MCF 10A (cell line): Measurements from ENCODE around the gene IRF2. TPM values are rescaled to one million over a fixed set of nuclear protein-coding genes. Genes with fewer than 3 reads are reported as not detected.

Source experiments
- BruUV-seq: library from RNA; stranded (reverse); fragments of 400-500 nt; replicated peaks from 2 replicates; lab custom pipeline; 2021; lab: Mats Ljungman, UMichigan
- CTCF ChIA-PET: fragments of 300-600 bp; sonication (Branson Sonifier 250); formaldehyde crosslinking; extraction: SDS; loops from one replicate; lab custom pipeline; 2021; ENCODE audit warnings: antibody characterized with exemption, inconsistent platforms; lab: Yijun Ruan, JAX
- POLR2A ChIA-PET: fragments of 300-600, 350-650 bp; sonication (Branson Sonifier 250); formaldehyde crosslinking; extraction: SDS; loops from one replicate; lab custom pipeline; 2020; ENCODE audit warnings: antibody characterized with exemption, inconsistent platforms; lab: Yijun Ruan, JAX
- DNase-seq: peaks from one replicate; pipeline ENCODE4 v3.0.0-alpha.2; 2018; ENCODE audit not compliant: unreplicated experiment
- H3K27ac Mint-ChIP-seq: one replicate; pipeline ENCODE4 v1.8.0; 2022; ENCODE audit warnings: mild to moderate bottlenecking, low read depth, mixed read lengths; ENCODE audit not compliant: unreplicated experiment
- H3K27me3 Mint-ChIP-seq: one replicate; pipeline ENCODE4 v1.8.0; 2022; ENCODE audit warnings: mixed read lengths; ENCODE audit not compliant: insufficient read depth, unreplicated experiment
- H3K36me3 Mint-ChIP-seq: one replicate; pipeline ENCODE4 v1.8.0; 2022; ENCODE audit warnings: mild to moderate bottlenecking, moderate library complexity, mixed read lengths; ENCODE audit not compliant: insufficient read depth, unreplicated experiment
- H3K4me1 Mint-ChIP-seq: one replicate; pipeline ENCODE4 v1.8.0; 2022; ENCODE audit warnings: mixed read lengths; ENCODE audit not compliant: insufficient read depth, unreplicated experiment
- H3K4me3 Mint-ChIP-seq: one replicate; pipeline ENCODE4 v1.8.0; 2022; ENCODE audit warnings: mild to moderate bottlenecking, moderate library complexity, mixed read lengths; ENCODE audit not compliant: unreplicated experiment
- H3K9me3 Mint-ChIP-seq: one replicate; pipeline ENCODE4 v1.8.0; 2022; ENCODE audit warnings: mixed read lengths; ENCODE audit not compliant: unreplicated experiment
- CTCF ChIP-seq: fragments of 200-600 bp; IDR thresholded peaks from one replicate; pipeline ENCODE4 v1.8.0; 2022; ENCODE audit warnings: antibody characterized with exemption, mild to moderate bottlenecking; ENCODE audit not compliant: unreplicated experiment
- intact Hi-C: fragments of 100-400 bp; cut with micrococcal nuclease; formaldehyde crosslinking; loops from 2 replicates; pipeline ENCODE4 v1.14.1; 2022
- total RNA-seq: library from RNA; stranded (reverse); gene quantifications from 2 replicates; pipeline ENCODE4 v1.2.3, GENCODE V29; 2022

IRF2 gene
- total RNA-seq, 1 experiment from 2014 or later, result 20.8 TPM

- intact Hi-C loops, result no loop called here
- H3K4me1 Mint-ChIP-seq, result peaks cover 31% of the 10 kb centered on the region
- no TSS peak for BruUV-seq
Observed at GRCh38 chr4:184404047-184404446, 70.3 kb downstream of the IRF2 start.

GRCh38 chr4:184403384-184403781 is 71.0 kb downstream of the IRF2 start:
- BruUV-seq, result no TSS peak
- H3K36me3 Mint-ChIP-seq, result peaks cover 63% of the 10 kb centered on the region
- H3K27ac Mint-ChIP-seq, result peak overlapping the region; percentile 86
- CTCF ChIA-PET, result no interaction called here
- intact Hi-C loops, result no loop called here
- DNase-seq, result no peak
- no peaks in the 10 kb centered on the region for H3K9me3 Mint-ChIP-seq
- H3K27me3 Mint-ChIP-seq, result no peaks in the 10 kb centered on the region
- peaks cover 31% of the 10 kb centered on the region for H3K4me1 Mint-ChIP-seq
- TF ChIP-seq CTCF, result no peak
- no peak overlapping the region for H3K4me3 Mint-ChIP-seq
- POLR2A ChIA-PET, result no interaction called here

More at GRCh38 chr4:184404047-184404446, 70.3 kb downstream of the IRF2 start:
- peaks cover 57% of the 10 kb centered on the region for H3K36me3 Mint-ChIP-seq
- no peak overlapping the region for H3K27ac Mint-ChIP-seq
- H3K9me3 Mint-ChIP-seq, result no peaks in the 10 kb centered on the region
- POLR2A ChIA-PET, result no interaction called here
- no peak overlapping the region for H3K4me3 Mint-ChIP-seq
- DNase-seq, result no peak
- no peak for TF ChIP-seq CTCF
- CTCF ChIA-PET, result no interaction called here
- no peaks in the 10 kb centered on the region for H3K27me3 Mint-ChIP-seq

GRCh38 chr4:184402740-184403383 is 71.5 kb downstream of the IRF2 start:
- TF ChIP-seq CTCF, result no peak
- Mint-ChIP-seq H3K4me1 (peaks cover 31% of the 10 kb centered on the region), H3K9me3 (no peaks in the 10 kb centered on the region), H3K4me3 (no peak overlapping the region), H3K36me3 (peaks cover 64% of the 10 kb centered on the region), H3K27me3 (no peaks in the 10 kb centered on the region), H3K27ac (peak overlapping the region; percentile 88)
- intact Hi-C loops, result no loop called here
- ChIA-PET CTCF (no interaction called here), POLR2A (no interaction called here)
- BruUV-seq, result no TSS peak
- DNase-seq, result no peak

- Mint-ChIP-seq H3K27ac (peak overlapping the region; percentile 88), H3K9me3 (no peaks in the 10 kb centered on the region), H3K27me3 (no peaks in the 10 kb centered on the region), H3K4me1 (peaks cover 31% of the 10 kb centered on the region), H3K36me3 (peaks cover 64% of the 10 kb centered on the region), H3K4me3 (no peak overlapping the region)
- TF ChIP-seq CTCF, result no peak
- DNase-seq, result no peak
- ChIA-PET CTCF (no interaction called here), POLR2A (interaction anchor here (1.2 to 2.2 kb wide), 3 partner anchors 12 to 135 kb away, joined by 4 to 10 read pairs (median 9); partner anchors contain the start of gene IRF2)
- intact Hi-C loops, result no loop called here
- BruUV-seq, result no TSS peak
Observed at GRCh38 chr4:184402239-184402638, 72.1 kb downstream of the IRF2 start.
